ENCODE results near the gene PROCR.
A peak's percentile ranks its signal among the peaks of the same experiment; 100 is the strongest.

- TF ChIP-seq, protein P1, sequence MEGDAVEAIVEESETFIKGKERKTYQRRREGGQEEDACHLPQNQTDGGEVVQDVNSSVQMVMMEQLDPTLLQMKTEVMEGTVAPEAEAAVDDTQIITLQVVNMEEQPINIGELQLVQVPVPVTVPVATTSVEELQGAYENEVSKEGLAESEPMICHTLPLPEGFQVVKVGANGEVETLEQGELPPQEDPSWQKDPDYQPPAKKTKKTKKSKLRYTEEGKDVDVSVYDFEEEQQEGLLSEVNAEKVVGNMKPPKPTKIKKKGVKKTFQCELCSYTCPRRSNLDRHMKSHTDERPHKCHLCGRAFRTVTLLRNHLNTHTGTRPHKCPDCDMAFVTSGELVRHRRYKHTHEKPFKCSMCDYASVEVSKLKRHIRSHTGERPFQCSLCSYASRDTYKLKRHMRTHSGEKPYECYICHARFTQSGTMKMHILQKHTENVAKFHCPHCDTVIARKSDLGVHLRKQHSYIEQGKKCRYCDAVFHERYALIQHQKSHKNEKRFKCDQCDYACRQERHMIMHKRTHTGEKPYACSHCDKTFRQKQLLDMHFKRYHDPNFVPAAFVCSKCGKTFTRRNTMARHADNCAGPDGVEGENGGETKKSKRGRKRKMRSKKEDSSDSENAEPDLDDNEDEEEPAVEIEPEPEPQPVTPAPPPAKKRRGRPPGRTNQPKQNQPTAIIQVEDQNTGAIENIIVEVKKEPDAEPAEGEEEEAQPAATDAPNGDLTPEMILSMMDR (IDR thresholded peaks at IDR 0.05): no peak
- TF ChIP-seq POLR2A (IDR thresholded peaks at IDR 0.05) (no peak), POLR2AphosphoS5 (IDR thresholded peaks at IDR 0.05) (peak in 2 of 3 donors; percentile 56 to 64)
These were observed 35.8 kb upstream of the PROCR start for GRCh38 chr20:35135867-35136586.
